ENCODE measurements around the gene ROR2. TPM values are rescaled to one million over a fixed set of nuclear protein-coding genes. Genes with fewer than 3 reads are reported as not detected.

ROR2 gene
- total and polyA plus RNA-seq, 2 experiments from 2014 or later, result 8.1 to 18.8 TPM

GRCh38 chr9:91939978-91940377 lies 10.1 kb downstream of the ROR2 start:
- no peak overlapping the region for H3K27ac Mint-ChIP-seq
- no peak overlapping the region for H3K4me3 Mint-ChIP-seq
- no peak overlapping the region for H3K27ac ChIP-seq (ENCODE audit: low read depth)
- H3K4me1 Mint-ChIP-seq, result peaks cover 28% of the 10 kb centered on the region
- H3K36me3 Mint-ChIP-seq (ENCODE audit: low read depth), result no peaks in the 10 kb centered on the region
- peaks cover 3% of the 10 kb centered on the region for H3K27me3 Mint-ChIP-seq (ENCODE audit: insufficient read depth, low read depth, poor library complexity)
- TF ChIP-seq STAT1 (IDR thresholded peaks at IDR 0.05; ENCODE audit: unreplicated experiment) (no peak), JUNB (IDR thresholded peaks at IDR 0.05; ENCODE audit: unreplicated experiment) (no peak), CREB1 (CRISPR knock-in tag; IDR thresholded peaks at IDR 0.05; ENCODE audit: low read depth) (no peak), ZNF114 (CRISPR knock-in tag; IDR thresholded peaks at IDR 0.05) (no peak), NANOG (IDR thresholded peaks at IDR 0.05; ENCODE audit: borderline replicate concordance) (no peak), ZNF462 (CRISPR knock-in tag; IDR thresholded peaks at IDR 0.05) (no peak)
- TF ChIP-seq, protein P1, sequence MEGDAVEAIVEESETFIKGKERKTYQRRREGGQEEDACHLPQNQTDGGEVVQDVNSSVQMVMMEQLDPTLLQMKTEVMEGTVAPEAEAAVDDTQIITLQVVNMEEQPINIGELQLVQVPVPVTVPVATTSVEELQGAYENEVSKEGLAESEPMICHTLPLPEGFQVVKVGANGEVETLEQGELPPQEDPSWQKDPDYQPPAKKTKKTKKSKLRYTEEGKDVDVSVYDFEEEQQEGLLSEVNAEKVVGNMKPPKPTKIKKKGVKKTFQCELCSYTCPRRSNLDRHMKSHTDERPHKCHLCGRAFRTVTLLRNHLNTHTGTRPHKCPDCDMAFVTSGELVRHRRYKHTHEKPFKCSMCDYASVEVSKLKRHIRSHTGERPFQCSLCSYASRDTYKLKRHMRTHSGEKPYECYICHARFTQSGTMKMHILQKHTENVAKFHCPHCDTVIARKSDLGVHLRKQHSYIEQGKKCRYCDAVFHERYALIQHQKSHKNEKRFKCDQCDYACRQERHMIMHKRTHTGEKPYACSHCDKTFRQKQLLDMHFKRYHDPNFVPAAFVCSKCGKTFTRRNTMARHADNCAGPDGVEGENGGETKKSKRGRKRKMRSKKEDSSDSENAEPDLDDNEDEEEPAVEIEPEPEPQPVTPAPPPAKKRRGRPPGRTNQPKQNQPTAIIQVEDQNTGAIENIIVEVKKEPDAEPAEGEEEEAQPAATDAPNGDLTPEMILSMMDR (conservative IDR thresholded peaks at IDR 0.05; ENCODE audit: low read depth in 2 of 2), result no peak
- ATAC-seq (peak; percentile 89), DNase-seq (ENCODE audit: low spot score) (peak; percentile 43)
- no peaks in the 10 kb centered on the region for H3K9me3 Mint-ChIP-seq
- H3F3A ChIP-seq (replicated peaks; ENCODE audit: low read depth), result no peaks in the 10 kb centered on the region
- peaks cover 25% of the 10 kb centered on the region for H3K79me2 ChIP-seq (replicated peaks; ENCODE audit: insufficient read depth)
- no peaks in the 10 kb centered on the region; the same call in 1 of the 2 replicates for H4K20me1 ChIP-seq (replicated peaks; ENCODE audit: insufficient read depth)
- no peaks in the 10 kb centered on the region for H3K27me3 ChIP-seq (ENCODE audit: insufficient read depth)
- H3K36me3 ChIP-seq (ENCODE audit: insufficient read depth), result no peaks in the 10 kb centered on the region
- peaks cover 14% of the 10 kb centered on the region for H3K4me1 ChIP-seq (ENCODE audit: insufficient read depth)
- H3K4me2 ChIP-seq, result no peak overlapping the region
- H2AFZ ChIP-seq, result no peak overlapping the region
- H3K4me3 ChIP-seq, result no peak overlapping the region
- 0 out of 2 replicates have a peak, but pooled peaks cover 3% of the 10 kb centered on the region for H3K9me2 ChIP-seq (ENCODE audit: insufficient read depth)

Data from GM23338 (cell line).